Right kidney (tissue), 1 donor: ENCODE data around the gene RPL13A.

Experiments
- DNase-seq: peaks from one replicate; pipeline ENCODE4 v3.0.0-alpha.2; 2016

The RPL13A gene

GRCh38 chr19:49475995-49476880 lies 11.2 kb upstream of the RPL13A start:
- DNase-seq: no peak

GRCh38 chr19:49479975-49480628 lies 7.3 kb upstream of the RPL13A start:
- no peak for DNase-seq

- DNase-seq: no peak
These were observed 6.3 kb upstream of the RPL13A start for GRCh38 chr19:49481020-49481683.

GRCh38 chr19:49486232-49486631 lies 1.2 kb upstream of the RPL13A start:
- no peak for DNase-seq

- DNase-seq: no peak
These were observed 615 bp upstream of the RPL13A start for GRCh38 chr19:49486710-49487276.

- DNase-seq: no peak
These were observed 846 bp downstream of the RPL13A start for GRCh38 chr19:49488046-49488862.

GRCh38 chr19:49488863-49489537 lies 1.6 kb downstream of the RPL13A start:
- DNase-seq: no peak

- DNase-seq: no peak
These were observed 2.3 kb downstream of the RPL13A start for GRCh38 chr19:49489601-49490167.

GRCh38 chr19:49490287-49491029 lies 3.0 kb downstream of the RPL13A start:
- DNase-seq: no peak

- DNase-seq: no peak
These were observed 3.8 kb downstream of the RPL13A start for GRCh38 chr19:49491030-49491803.

- no peak for DNase-seq
These were observed 4.6 kb downstream of the RPL13A start for GRCh38 chr19:49491804-49492572.

- no peak for DNase-seq
These were observed 5.4 kb downstream of the RPL13A start for GRCh38 chr19:49492573-49493405.

- DNase-seq: no peak
These were observed 9.2 kb downstream of the RPL13A start for GRCh38 chr19:49496574-49497008.

- no peak for DNase-seq
These were observed 9.8 kb downstream of the RPL13A start for GRCh38 chr19:49497047-49497788.

GRCh38 chr19:49497789-49498103 lies 10.3 kb downstream of the RPL13A start:
- no peak for DNase-seq

- DNase-seq: no peak
These were observed 11.1 kb downstream of the RPL13A start for GRCh38 chr19:49498475-49498874.
